Measurements from ENCODE around the gene BUB3. TPM values are rescaled to one million over a fixed set of nuclear protein-coding genes. Genes with fewer than 3 reads are reported as not detected.
A peak's percentile ranks its signal among the peaks of the same experiment; 100 is the strongest.

Gene BUB3
- total and polyA plus RNA-seq, 2 of the 13 experiments (the other 11 are each of a cell fraction or from before 2014, with no cell fraction given): 174 to 188 TPM

DNA sequence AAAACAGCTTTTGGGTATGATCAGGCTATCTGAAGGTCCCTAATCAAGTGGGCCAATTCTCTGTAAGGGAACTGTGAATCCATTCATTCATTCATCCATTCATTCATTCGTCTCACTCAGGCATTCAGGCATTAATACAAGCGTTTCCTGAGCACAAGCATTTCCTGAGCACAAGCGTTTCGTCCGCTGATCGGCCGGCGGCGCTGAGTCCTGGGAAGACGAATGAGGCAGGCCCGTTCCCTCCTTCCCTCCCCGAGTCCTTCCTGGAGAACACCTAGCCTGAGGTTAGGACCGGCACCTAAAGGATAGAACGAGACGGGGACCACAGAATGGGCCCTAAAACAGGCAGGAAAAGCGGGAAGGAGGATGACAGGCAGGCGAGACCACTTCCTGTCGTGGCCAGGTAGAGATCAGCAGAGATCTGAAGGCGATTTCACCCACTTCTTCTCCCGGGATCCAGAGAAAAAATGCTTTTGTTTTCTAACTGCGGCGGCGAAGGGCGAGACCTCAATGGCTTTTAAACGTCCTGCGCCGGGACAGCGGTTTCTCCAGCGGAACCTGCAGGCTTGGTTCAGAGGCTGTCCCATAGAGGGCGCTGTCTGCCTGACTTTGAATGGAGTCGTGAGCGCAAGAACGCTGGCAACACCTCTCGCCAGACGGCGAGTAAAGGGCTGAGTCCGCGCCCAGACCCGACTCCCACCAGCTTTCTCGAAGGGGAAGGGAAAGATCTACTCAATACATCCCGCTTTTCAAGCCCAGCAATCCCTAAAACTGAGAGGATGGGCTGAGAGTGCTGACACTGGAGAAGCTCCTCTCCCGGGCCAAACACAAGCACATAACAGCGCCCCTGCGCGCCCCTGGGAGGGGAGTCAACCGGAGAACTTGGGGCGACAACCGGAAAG lies 21.4 kb upstream of the BUB3 start (continued):
- no peak for TF ChIP-seq PCBP2 (optimal IDR thresholded peaks at IDR 0.05; ENCODE audit: low read depth, low read length, poor library complexity, severe bottlenecking)
- no peak for TF ChIP-seq ZNF772 (CRISPR knock-in tag; IDR thresholded peaks at IDR 0.05)
- no peak for TF ChIP-seq EED (CRISPR knock-in tag; IDR thresholded peaks at IDR 0.05)
- TF ChIP-seq ZNF275 (CRISPR knock-in tag; IDR thresholded peaks at IDR 0.05; ENCODE audit: borderline replicate concordance): no peak
- TF ChIP-seq ZNF589 (CRISPR knock-in tag; conservative IDR thresholded peaks at IDR 0.05): no peak
- no peak for TF ChIP-seq RNF2 (conservative IDR thresholded peaks at IDR 0.05; ENCODE audit: low read depth)
- no peak for TF ChIP-seq ZNF296 (CRISPR knock-in tag; conservative IDR thresholded peaks at IDR 0.05)
- no peak for TF ChIP-seq ATRX (CRISPR knock-in tag; IDR thresholded peaks at IDR 0.05; ENCODE audit: borderline replicate concordance)
- no peak for TF ChIP-seq ZNF17 (CRISPR knock-in tag; IDR thresholded peaks at IDR 0.05)
- no peak for TF ChIP-seq ZNF75D (CRISPR knock-in tag; IDR thresholded peaks at IDR 0.05; ENCODE audit: borderline replicate concordance)
- peak; percentile 77; the same call in 1 of the 2 replicates for TF ChIP-seq MTF2 (CRISPR knock-in tag; IDR thresholded peaks at IDR 0.05; ENCODE audit: borderline replicate concordance)
- TF ChIP-seq U2AF2 (IDR thresholded peaks at IDR 0.05; ENCODE audit: low read depth, low read length): no peak
- no peak for TF ChIP-seq ZNF282 (IDR thresholded peaks at IDR 0.05; ENCODE audit: partially characterized antibody)
- no peak for TF ChIP-seq POLR2G (IDR thresholded peaks at IDR 0.05; ENCODE audit: low read depth, low read length)
- no peak for TF ChIP-seq ZNF550 (CRISPR knock-in tag; IDR thresholded peaks at IDR 0.05; ENCODE audit: borderline replicate concordance)
- TF ChIP-seq ZNF3 (CRISPR knock-in tag; IDR thresholded peaks at IDR 0.05): no peak
- TF ChIP-seq HDAC2 (CRISPR knock-in tag; IDR thresholded peaks at IDR 0.05): no peak
- TF ChIP-seq MAFK (conservative IDR thresholded peaks at IDR 0.05 in 1 of 2, IDR thresholded peaks at IDR 0.05 in 1 of 2; ENCODE audit: low read length in 2 of 2): no peak
- no peak for TF ChIP-seq AGO2 (optimal IDR thresholded peaks at IDR 0.05; ENCODE audit: low read depth, low read length)
- TF ChIP-seq SP1 (IDR thresholded peaks at IDR 0.05): no peak
- TF ChIP-seq SP1 (CRISPR knock-in tag; IDR thresholded peaks at IDR 0.05): no peak
- TF ChIP-seq ZNF546 (CRISPR knock-in tag; conservative IDR thresholded peaks at IDR 0.05): no peak
- no peak for TF ChIP-seq TCF12 (IDR thresholded peaks at IDR 0.05)
- TF ChIP-seq TCF12 (CRISPR knock-in tag; IDR thresholded peaks at IDR 0.05): no peak
- no peak for TF ChIP-seq ARID4A (CRISPR knock-in tag; IDR thresholded peaks at IDR 0.05; ENCODE audit: borderline replicate concordance)
- TF ChIP-seq ELF4 (CRISPR knock-in tag; IDR thresholded peaks at IDR 0.05; ENCODE audit: borderline replicate concordance): no peak

Data from HepG2 (cell line).